Activated CD4-positive, alpha-beta T cell treated with anti-CD3 and anti-CD28 coated beads for 4 hours (primary cell): ENCODE results near the gene LHPP.
A peak's percentile ranks its signal among the peaks of the same experiment; 100 is the strongest.
"Not testable (repeated sequence)": the region's sequence is repeated elsewhere in the genome, so short reads cannot be mapped to it uniquely, and the experiment has no call there.

Source experiments
- DNase-seq, 2 donors: peaks; one replicate each; pipeline ENCODE4 v3.0.0-alpha.2; 2020

The LHPP gene

DNA sequence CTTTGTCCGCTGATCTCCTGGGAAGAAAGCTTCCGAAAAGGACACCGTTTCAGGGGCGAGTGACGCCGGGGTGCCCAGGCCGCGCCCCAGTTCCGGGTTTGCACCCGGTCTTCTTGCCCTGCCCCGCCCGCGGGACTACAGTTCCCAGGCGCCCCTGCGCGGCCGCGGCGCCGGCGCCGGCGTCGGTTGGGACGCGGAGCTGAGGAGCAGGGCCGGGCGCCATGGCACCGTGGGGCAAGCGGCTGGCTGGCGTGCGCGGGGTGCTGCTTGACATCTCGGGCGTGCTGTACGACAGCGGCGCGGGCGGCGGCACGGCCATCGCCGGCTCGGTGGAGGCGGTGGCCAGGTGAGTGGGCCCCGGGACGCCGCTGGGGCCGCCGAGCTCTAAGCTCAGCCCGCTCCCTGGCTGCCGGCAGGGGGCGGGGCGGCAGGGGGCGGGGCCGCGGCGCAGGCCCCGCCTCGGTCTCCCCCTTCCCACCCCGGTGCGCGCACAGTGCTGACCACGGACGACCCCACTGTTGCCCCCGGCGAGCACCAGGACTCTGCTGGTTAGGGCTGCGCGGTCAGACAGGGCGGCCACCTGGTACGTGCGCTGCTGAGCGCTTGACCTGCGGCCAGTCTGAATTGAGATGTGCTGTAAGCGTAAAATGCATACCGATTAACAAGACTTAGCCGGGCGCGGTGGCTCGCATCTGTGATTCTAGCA lies at the start of gene LHPP:
Gene LHPP, plus strand, starts transcription at position 182 of the 706 bp plus-strand sequence. Its CDS starts 40 bp downstream, at position 222.
- peak; percentile 79 to 81 for DNase-seq

DNA sequence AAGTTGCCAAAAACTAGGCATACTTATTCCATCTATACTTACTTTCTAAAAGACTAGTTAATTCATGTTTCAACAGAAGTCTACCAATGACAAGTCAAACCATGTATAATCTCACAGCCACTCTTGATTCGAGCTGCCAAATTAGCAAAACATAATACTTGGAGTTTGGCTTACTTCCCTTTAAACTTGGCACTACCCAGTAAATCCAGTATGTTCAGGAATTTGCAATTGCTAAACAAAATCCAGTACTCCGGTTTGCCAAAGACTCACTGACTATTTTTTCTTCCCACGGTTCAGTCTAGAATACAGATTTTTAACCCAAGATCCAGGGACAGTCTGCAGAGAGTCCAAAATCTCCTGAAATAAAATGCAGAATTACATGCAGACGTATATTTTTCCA lies 47.5 kb upstream of the LHPP start:
- DNase-seq = no peak

DNA sequence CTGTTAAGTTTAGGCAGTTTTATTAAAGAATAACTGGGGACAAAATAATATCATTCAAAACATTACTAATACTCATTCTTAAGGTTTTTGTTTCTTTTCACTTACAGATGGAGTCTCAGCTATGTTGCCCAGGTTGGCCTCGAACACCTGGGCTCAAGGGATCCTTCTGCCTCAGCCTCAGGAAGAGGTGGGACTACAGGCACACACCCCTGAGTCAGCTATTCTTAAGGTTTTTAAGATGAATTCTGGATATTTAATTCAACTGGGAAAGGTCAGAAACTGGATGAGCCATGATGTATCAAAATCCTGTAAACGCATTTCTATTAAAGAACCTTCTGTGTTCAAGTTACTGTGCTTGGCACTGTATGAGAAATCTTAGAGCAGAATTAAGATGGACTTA lies 46.4 kb upstream of the LHPP start:
- DNase-seq = no peak

GRCh38 chr10:124416733-124417132 lies 44.9 kb upstream of the LHPP start:
- DNase-seq = no peak

- peak; percentile 30 to 32 for DNase-seq
Observed at GRCh38 chr10:124417895-124418725, 43.5 kb upstream of the LHPP start.

DNA sequence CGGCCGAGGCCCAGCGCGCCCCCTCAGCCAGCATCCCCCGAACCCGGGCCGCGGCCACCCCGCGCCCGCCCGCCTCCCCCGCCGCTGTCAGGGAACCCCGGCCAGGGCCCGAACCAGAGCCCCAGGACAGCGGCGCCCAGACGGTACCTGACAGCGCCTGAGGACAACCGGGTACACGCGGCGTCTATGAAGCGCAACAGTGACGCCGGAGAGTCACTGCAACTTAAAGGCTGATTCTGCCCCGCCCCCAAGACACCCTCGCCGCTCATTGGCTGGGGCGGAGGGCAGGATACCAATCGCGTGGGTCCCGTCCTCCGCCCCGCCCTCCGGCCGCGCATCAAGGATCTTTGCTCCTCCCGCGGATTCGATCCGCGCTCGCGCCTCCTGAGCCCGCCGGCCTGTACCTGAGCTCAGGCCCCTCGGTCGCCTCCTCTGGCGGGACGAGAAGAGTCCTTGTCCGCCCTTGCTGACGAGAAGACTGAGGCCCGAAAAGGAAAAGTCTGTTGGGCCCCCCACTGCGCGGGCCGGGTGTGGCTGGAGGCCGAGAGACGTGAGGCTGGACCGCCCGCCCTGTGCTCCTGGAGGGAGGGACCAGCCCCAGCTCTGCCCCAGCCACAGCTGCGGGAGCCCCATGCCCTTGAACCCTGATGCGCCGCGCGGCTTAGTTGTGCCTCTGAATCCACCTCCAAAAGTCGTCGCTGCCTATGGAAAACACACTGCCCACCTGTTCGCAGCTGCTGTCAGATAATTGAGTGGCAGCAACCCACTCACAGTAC lies 42.7 kb upstream of the LHPP start, which contains the start of gene OAT:
Gene OAT, minus strand, starts transcription at position 198 of the 776 bp plus-strand sequence. CDS start 6,752 bp downstream, outside the sequence.
- peak; percentile 96 for DNase-seq

DNA sequence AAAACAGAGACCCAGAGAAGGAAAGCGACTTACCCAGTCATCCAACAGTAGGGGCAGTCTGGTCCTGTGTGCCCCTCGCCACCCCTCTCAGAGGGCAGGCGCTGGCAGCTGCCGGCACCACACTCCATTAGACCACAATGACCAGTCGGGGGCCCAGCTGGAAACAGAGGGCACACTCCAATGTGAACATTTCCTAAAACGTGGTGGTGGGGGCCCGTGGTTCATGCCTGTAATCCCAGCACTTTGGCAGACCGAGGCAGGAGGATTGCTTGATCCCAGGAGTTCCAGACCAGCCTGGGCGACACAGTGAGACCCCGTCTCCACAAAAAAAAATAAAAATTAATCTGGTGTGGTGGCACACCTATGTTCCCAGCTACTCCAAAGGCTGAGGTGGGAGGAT lies 42.0 kb upstream of the LHPP start:
- DNase-seq = no peak

DNA sequence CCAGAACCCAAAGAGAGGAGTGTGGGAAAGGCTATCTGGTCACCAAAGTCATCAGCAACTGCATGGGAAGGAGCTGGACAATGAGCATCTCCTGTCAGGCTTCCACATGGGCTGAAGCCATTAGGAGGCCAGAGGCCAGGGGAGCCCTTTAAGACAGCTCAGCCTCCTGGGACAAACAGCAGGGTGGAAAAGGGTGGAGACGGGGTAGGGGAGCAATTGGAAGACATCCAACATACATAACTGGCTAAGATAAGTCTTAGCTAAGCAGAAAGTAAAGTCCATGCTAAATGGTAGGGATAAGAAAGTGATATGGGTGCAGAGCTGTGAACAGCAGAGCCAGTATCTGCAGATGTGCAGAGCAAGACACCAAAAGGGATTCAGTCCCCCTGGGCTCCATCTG lies 41.4 kb upstream of the LHPP start:
- no peak for DNase-seq

DNA sequence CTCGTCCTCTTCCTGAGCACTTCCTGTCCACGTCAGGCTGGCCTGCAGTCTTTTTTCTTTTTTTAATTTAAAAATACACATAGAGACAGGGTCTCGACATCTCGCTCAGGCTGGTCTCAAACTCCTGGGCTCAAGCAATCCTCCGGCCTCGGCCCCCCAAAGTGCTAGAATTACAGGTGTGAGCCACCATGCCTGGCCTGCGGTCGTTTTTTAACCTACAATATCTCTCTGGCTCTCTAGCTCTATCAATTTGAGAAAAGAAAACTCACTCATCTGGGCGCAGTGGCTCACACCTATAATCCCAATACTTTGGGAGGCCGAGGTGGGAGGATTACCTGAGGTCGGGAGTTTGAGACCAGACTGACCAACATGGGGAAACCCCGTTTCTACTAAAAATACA lies 38.9 kb upstream of the LHPP start:
- DNase-seq = no peak

DNA sequence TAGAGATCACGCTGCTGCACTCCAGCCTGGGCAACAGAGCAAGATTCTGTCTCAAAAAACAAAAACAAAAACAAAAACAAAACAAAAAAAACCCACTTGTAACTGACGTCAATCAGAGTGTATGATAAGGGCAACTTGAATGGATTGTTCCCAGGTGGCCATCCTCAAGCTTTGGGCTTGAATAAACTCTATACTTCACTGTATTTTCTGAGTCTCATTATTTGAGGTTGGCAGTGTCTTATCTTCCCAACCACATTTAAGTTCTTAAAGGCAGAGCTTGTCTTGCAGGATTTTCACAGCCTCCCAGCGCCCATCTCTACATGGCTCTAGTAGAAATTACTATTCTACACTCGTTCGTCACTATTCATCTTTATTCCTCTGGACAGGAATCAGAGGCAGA lies 37.8 kb upstream of the LHPP start:
- no peak for DNase-seq

DNA sequence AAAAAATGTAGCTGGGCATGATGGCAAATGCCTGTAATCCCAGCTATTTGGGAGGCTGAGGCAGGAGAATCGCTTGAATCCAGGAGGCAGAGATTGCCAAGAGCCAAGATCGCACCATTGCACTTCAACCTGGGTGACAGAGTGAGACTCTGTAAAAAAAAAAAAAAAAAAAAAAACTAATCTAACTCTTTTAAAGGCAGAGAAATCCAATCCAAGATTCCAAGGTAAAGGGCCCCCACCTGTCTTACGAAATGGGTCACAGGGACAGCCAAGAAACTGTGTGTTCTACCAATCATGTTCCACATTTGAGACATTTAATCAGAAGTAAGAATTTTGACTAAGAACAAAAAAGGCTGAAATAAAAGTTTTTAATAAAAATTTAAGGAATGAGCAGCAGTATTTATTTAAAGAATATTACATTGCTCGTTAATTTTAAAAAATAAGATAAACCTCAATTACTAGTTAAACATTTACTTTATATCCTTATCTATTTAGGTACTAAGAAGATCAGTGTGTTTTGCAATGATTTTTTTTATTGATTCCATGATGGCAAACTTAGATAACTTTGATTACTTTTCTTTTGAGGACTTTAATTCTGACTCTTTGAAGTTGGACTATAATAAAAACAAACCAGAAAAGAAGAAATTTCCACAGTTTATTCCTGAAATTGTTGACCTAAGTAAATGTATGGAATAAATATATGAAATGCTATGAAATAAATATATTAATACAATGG lies 36.2 kb upstream of the LHPP start:
- no peak for DNase-seq

DNA sequence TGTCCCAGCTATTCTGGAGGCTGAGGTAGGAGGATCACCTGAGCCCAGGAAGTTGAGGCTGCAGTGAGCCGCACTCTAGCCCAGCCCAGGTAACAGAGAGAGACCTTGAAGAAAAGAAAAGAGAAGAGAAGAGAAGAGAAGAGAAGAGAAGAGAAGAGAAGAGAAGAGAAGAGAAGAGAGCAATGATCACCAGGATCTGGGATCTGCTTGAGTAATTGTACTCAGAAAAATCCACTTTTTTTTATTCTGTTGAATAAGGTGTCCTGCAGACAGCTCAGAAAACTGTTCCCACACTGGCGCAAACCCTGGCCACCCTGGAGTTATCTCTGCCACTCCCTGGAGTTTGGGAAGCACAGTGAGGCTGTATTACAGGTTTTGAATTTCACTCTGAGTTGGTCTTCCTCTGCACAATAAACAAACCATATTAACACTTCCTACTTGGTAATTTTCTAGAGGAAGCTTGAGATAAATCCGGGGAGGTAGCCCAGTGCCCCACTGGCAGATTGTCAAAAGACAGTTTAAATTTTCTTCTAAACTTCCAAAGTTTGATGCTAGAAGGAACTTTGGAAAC lies 33.3 kb upstream of the LHPP start:
- no peak for DNase-seq

DNA sequence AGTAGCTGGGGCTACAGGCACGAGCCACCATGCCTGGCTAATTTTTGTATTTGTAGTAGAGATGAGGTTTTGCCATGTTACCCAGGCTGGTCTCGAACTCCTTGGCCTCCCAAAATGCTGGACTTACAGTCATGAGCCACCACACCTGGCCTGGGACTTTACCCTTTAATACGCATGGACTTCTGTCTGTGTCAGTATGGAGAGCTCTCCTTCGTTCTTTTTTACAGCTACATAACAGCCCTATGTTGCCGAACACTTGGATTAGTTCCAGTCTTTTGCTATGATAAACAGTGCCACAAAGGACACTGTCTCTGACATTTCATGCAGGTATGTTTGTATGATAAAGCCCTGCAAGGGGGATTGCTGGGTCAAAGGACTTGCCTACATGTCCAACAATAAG lies 32.0 kb upstream of the LHPP start:
- DNase-seq = no peak

DNA sequence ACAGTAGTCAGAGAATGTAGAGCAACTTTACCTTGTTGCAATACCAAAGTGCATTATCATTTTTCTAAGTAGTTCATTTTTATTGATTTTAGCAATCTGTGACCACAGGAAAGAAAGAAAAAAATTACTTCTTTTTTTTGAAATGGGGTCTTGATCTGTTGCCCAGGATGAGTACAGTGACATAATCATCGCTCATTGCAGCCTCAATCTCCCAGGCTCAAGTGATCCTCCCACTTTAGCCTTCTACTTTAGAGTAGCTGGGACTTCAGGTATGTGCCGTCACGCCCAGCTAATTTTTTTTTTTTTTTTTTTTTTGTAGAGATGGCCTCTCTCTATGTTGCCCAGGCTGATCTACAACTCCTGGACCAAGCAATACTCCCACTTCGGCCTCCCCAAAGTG lies 31.5 kb upstream of the LHPP start:
- no peak for DNase-seq

DNA sequence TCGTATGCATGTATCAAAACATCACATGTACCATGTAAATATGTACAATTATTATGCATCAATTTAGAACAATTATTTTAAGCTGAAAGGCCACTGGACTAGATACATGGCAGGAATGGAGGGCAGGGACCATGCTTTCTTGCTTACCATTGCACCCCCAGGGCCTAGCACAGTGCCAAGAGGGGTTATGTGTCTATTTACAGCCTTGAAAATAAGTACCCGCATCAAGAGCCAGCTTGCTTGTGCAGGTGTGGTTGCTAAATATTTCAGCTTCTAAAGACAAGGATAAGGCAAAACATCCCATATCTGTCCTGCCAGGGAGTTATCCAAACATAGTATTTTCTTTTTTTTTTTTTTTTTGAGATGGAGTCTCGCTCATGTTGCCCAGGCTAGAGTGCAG lies 28.2 kb upstream of the LHPP start:
- DNase-seq = no peak

- DNase-seq = not testable (repeated sequence)
Observed at GRCh38 chr10:124435683-124436082, 25.9 kb upstream of the LHPP start.

- DNase-seq = no peak
Observed at GRCh38 chr10:124436191-124436638, 25.4 kb upstream of the LHPP start.

GRCh38 chr10:124441694-124442093 lies 19.9 kb upstream of the LHPP start:
- DNase-seq = not testable (repeated sequence)

DNA sequence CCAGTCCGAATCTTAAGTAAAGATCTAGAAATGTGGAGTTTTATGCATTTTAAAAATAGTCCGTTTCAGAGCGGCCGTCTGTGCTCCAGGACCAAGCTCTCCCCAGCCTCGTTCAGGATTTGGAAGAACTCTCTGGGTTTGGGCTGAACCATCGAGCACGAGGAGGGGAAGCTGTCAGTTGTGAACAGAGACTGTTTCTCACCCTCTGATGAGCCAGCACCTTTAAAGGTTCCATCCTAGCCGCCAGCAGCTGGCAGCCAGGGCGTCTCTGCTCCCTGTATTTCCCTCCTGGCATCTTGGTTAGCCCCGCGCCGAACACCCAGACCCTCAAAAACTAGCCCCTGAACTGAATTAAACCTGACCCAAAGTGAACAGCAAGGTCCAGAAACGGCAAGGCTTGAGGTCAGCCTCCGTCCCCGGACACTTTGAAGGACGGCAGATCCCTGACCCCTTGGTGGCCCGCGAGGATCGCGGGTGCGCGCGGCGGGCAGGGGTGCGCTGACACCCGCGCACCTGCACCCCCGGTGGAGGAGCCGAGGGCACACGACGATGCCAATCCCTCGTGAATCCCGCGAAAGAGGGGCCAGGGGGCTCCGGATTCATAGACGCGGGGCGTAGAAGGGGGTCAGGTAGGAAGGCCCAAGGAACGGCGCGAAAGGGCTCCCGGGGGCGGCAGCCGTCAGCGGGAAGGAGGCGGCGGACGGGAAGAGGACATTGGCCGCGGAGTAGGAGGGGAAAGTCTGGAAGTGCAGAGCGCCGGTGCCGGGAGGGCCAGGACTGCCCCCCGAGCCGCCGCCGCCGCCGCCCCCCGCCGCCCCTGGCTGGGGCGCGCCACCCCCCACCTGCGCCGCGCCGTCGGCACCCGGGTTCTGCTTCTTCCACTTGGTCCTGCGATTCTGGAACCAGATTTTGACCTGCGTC lies 14.5 kb upstream of the LHPP start:
- no peak for DNase-seq

- DNase-seq = no peak
Observed at GRCh38 chr10:124447751-124448466, 13.7 kb upstream of the LHPP start.
